ENCODE data around the gene NDRG4. TPM values are rescaled to one million over a fixed set of nuclear protein-coding genes. Genes with fewer than 3 reads are reported as not detected.

The NDRG4 gene
- total RNA-seq, 1 experiment from 2014 or later: not detected

- Mint-ChIP-seq H3K27ac (ENCODE audit: low read depth, unreplicated experiment) (no peak overlapping the region), H3K27me3 (ENCODE audit: insufficient read depth, unreplicated experiment) (peaks cover 28% of the 10 kb centered on the region), H3K4me1 (ENCODE audit: insufficient read depth, unreplicated experiment) (no peaks in the 10 kb centered on the region), H3K9me3 (ENCODE audit: unreplicated experiment) (no peaks in the 10 kb centered on the region), H3K36me3 (ENCODE audit: insufficient read depth, unreplicated experiment) (no peaks in the 10 kb centered on the region), H3K4me3 (ENCODE audit: unreplicated experiment) (no peak overlapping the region)
- intact Hi-C loops (cut with micrococcal nuclease): no loop called here
- no peak for TF ChIP-seq CTCF (IDR thresholded peaks at IDR 0.05; ENCODE audit: unreplicated experiment)
- POLR2A ChIA-PET: no interaction called here
- DNase-seq (ENCODE audit: unreplicated experiment): no peak
- BruUV-seq (replicated peaks): no TSS peak
- CTCF ChIA-PET: interaction anchor here (0.7 to 0.8 kb wide), 2 partner anchors 21 to 130 kb away, joined by 3 read pairs; no protein-coding TSS in a partner anchor
Observed at GRCh38 chr16:58465817-58466216, 34.1 kb upstream of the NDRG4 start.

- H3K9me3 Mint-ChIP-seq (ENCODE audit: unreplicated experiment): no peaks in the 10 kb centered on the region
- intact Hi-C loops (cut with micrococcal nuclease): no loop called here
- H3K27ac Mint-ChIP-seq (ENCODE audit: low read depth, unreplicated experiment): no peak overlapping the region
- ChIA-PET CTCF (no interaction called here), POLR2A (no interaction called here)
- no peak overlapping the region for H3K4me3 Mint-ChIP-seq (ENCODE audit: unreplicated experiment)
- BruUV-seq (replicated peaks): no TSS peak
- DNase-seq (ENCODE audit: unreplicated experiment): no peak
- H3K4me1 Mint-ChIP-seq (ENCODE audit: insufficient read depth, unreplicated experiment): no peaks in the 10 kb centered on the region
- peaks cover 28% of the 10 kb centered on the region for H3K27me3 Mint-ChIP-seq (ENCODE audit: insufficient read depth, unreplicated experiment)
- H3K36me3 Mint-ChIP-seq (ENCODE audit: insufficient read depth, unreplicated experiment): no peaks in the 10 kb centered on the region
- TF ChIP-seq CTCF (IDR thresholded peaks at IDR 0.05; ENCODE audit: unreplicated experiment): no peak
Observed at GRCh38 chr16:58466396-58466795, 33.5 kb upstream of the NDRG4 start.

- Mint-ChIP-seq H3K4me1 (ENCODE audit: insufficient read depth, unreplicated experiment) (no peaks in the 10 kb centered on the region), H3K27me3 (ENCODE audit: insufficient read depth, unreplicated experiment) (peaks cover 34% of the 10 kb centered on the region), H3K4me3 (ENCODE audit: unreplicated experiment) (no peak overlapping the region), H3K27ac (ENCODE audit: low read depth, unreplicated experiment) (no peak overlapping the region), H3K36me3 (ENCODE audit: insufficient read depth, unreplicated experiment) (no peaks in the 10 kb centered on the region), H3K9me3 (ENCODE audit: unreplicated experiment) (no peaks in the 10 kb centered on the region)
- CTCF ChIA-PET: interaction anchor here (0.6 kb wide), 1 partner anchor 21 kb away, joined by 3 read pairs; no protein-coding TSS in a partner anchor
- POLR2A ChIA-PET: interaction anchor here (0.8 kb wide), 1 partner anchor 19 kb away, joined by 3 read pairs; no protein-coding TSS in a partner anchor
- no TSS peak for BruUV-seq (replicated peaks)
- no peak for DNase-seq (ENCODE audit: unreplicated experiment)
- intact Hi-C loops (cut with micrococcal nuclease): no loop called here
- TF ChIP-seq CTCF (IDR thresholded peaks at IDR 0.05; ENCODE audit: unreplicated experiment): no peak
Observed at GRCh38 chr16:58467905-58468304, 32.0 kb upstream of the NDRG4 start.

GRCh38 chr16:58471209-58471975 is 28.6 kb upstream of the NDRG4 start:
- CTCF ChIA-PET: interaction anchor here (0.6 to 5.1 kb wide), 6 partner anchors 12 to 191 kb away, joined by 3 to 25 read pairs (median 4); no protein-coding TSS in a partner anchor
- POLR2A ChIA-PET: no interaction called here
- BruUV-seq (replicated peaks): no TSS peak
- H3K4me3 Mint-ChIP-seq (ENCODE audit: unreplicated experiment): no peak overlapping the region
- H3K36me3 Mint-ChIP-seq (ENCODE audit: insufficient read depth, unreplicated experiment): no peaks in the 10 kb centered on the region
- intact Hi-C loops (cut with micrococcal nuclease): no loop called here
- H3K27ac Mint-ChIP-seq (ENCODE audit: low read depth, unreplicated experiment): no peak overlapping the region
- no peak for DNase-seq (ENCODE audit: unreplicated experiment)
- no peak for TF ChIP-seq CTCF (IDR thresholded peaks at IDR 0.05; ENCODE audit: unreplicated experiment)
- no peaks in the 10 kb centered on the region for H3K4me1 Mint-ChIP-seq (ENCODE audit: insufficient read depth, unreplicated experiment)
- H3K9me3 Mint-ChIP-seq (ENCODE audit: unreplicated experiment): no peaks in the 10 kb centered on the region
- peaks cover 20% of the 10 kb centered on the region for H3K27me3 Mint-ChIP-seq (ENCODE audit: insufficient read depth, unreplicated experiment)

Data from MCF 10A (cell line).